Endodermal cell (in vitro differentiated cells): ENCODE measurements around the gene LCE1D. TPM values are rescaled to one million over a fixed set of nuclear protein-coding genes. Genes with fewer than 3 reads are reported as not detected.

ENCODE experiments used
- DNase-seq: peaks from one replicate; pipeline ENCODE4 v3.0.0-alpha.2; 2017
- H3K27ac ChIP-seq: 2 replicates; pipeline ENCODE4 v1.5.1; 2013; ENCODE audit warnings: mild to moderate bottlenecking, low read depth, low read length, moderate library complexity
- H3K27me3 ChIP-seq: 2 replicates; pipeline ENCODE4 v1.6.1; 2013; ENCODE audit warnings: mild to moderate bottlenecking, low read length, moderate library complexity; ENCODE audit not compliant: insufficient read depth, control insufficient read depth, poor library complexity, severe bottlenecking
- H3K36me3 ChIP-seq: 2 replicates; pipeline ENCODE4 v1.7.0; 2013; ENCODE audit warnings: mild to moderate bottlenecking, low read length, moderate library complexity; ENCODE audit not compliant: control insufficient read depth, insufficient read depth
- H3K4me1 ChIP-seq: one replicate; pipeline ENCODE4 v1.7.0; 2013; ENCODE audit warnings: low read length; ENCODE audit not compliant: control insufficient read depth, insufficient read depth
- H3K4me3 ChIP-seq: 2 replicates; pipeline ENCODE4 v1.5.1; 2013; ENCODE audit warnings: mild to moderate bottlenecking, low read length, moderate library complexity
- H3K9ac ChIP-seq: 2 replicates; pipeline ENCODE4 v1.6.1; 2013; ENCODE audit warnings: mild to moderate bottlenecking, low read length, moderate library complexity; ENCODE audit not compliant: poor library complexity, severe bottlenecking; ENCODE audit errors: extremely low read depth
- H3K9me3 ChIP-seq: 2 replicates; pipeline ENCODE4 v1.6.1; 2013; ENCODE audit warnings: mild to moderate bottlenecking, low read length, moderate library complexity; ENCODE audit not compliant: control insufficient read depth
- H3K27ac Mint-ChIP-seq: 2 replicates; pipeline ENCODE4 v1.8.0; 2020; ENCODE audit warnings: mixed read lengths
- H3K27me3 Mint-ChIP-seq: 2 replicates; pipeline ENCODE4 v1.8.0; 2021; ENCODE audit warnings: mild to moderate bottlenecking, mixed read lengths; ENCODE audit not compliant: insufficient read depth
- H3K36me3 Mint-ChIP-seq: 2 replicates; pipeline ENCODE4 v1.8.0; 2020; ENCODE audit warnings: low read depth, mixed read lengths
- H3K4me1 Mint-ChIP-seq: 2 replicates; pipeline ENCODE4 v1.8.0; 2020; ENCODE audit warnings: mixed read lengths
- H3K4me3 Mint-ChIP-seq: 2 replicates; pipeline ENCODE4 v1.8.0; 2020; ENCODE audit warnings: mild to moderate bottlenecking, moderate library complexity, mixed read lengths
- H3K9me3 Mint-ChIP-seq: 2 replicates; pipeline ENCODE4 v1.8.0; 2020; ENCODE audit warnings: mild to moderate bottlenecking, mixed read lengths
- WGBS, 2 experiments: methylation state at CpG; one replicate each; pipeline versions ENCODE4 v1.1.5 to v1.1.7; 2013; ENCODE audit warnings: missing lambda C conversion rate in 2 of 2, mixed read lengths in 1 of 2; ENCODE audit not compliant: insufficient coverage in 1 of 2, insufficient read length in 1 of 2; 5-methylcytosine and 5-hydroxymethylcytosine counted together
- total RNA-seq, 2 donors: library from RNA; stranded (reverse); fragmentation: NEBNext Ultra II Directional in 1 of 2; extraction: Animal tissue kit (Norgen Biotek cat#: 25700) in 1 of 2; gene quantifications; 2 replicates in 1 of 2; 3 replicates in 1 of 2; pipeline ENCODE4 v1.2.1, GENCODE V29; 2021
- TF ChIP-seq, protein P1 (sequence below): fragments of 200-600 bp; sonication (generic); conservative IDR thresholded peaks from 2 replicates; pipeline ENCODE4 v1.5.0; 2021; ENCODE audit warnings: antibody characterized with exemption, mild to moderate bottlenecking

LCE1D gene
- total RNA-seq, 2 donors from 2014 or later, result not detected

DNA sequence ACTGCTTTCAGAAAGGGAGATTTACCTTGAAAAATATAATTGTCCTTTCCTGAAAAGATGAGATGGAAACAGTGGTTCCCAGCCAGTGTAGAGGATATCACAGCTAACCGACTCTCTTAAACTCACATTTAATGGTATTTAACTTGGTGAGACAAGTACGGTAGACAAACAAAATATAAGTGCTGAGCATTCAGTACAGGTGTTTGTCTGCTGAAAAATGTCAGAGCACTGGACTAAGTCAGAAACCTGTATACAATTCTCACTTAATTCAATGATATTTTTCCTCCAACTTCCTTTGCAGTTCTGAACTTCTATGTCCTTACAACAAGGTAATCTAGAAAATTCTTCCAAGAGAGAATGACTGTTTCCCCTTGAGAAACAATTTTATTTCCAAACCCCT is 15.2 kb downstream of the LCE1D start, which contains the start of gene LCE1B:
Gene LCE1B (plus strand): TSS at position 301 of the 400 bp plus-strand sequence. CDS start 476 bp downstream, outside the sequence.
- Histone ChIP-seq H3K27me3 (no peaks in the 10 kb centered on the region), H3K36me3 (no peaks in the 10 kb centered on the region), H3K4me3 (no peak within 1 kb of the TSS), H3K9me3 (peaks cover 74% of the 10 kb centered on the region), H3K27ac (no peak within 1 kb of the TSS), H3K9ac (no peak within 1 kb of the TSS), H3K4me1 (no peaks in the 10 kb centered on the region)
- Mint-ChIP-seq H3K27ac (no peak within 1 kb of the TSS), H3K27me3 (no peaks in the 10 kb centered on the region), H3K4me1 (no peaks in the 10 kb centered on the region), H3K36me3 (no peaks in the 10 kb centered on the region), H3K9me3 (peaks cover 80% of the 10 kb centered on the region), H3K4me3 (no peak within 1 kb of the TSS)
- 88 to 89% methylated on average over 2 of the region's 2 CpGs for WGBS, 2 experiments
- no peak for DNase-seq
- TF ChIP-seq, protein P1, sequence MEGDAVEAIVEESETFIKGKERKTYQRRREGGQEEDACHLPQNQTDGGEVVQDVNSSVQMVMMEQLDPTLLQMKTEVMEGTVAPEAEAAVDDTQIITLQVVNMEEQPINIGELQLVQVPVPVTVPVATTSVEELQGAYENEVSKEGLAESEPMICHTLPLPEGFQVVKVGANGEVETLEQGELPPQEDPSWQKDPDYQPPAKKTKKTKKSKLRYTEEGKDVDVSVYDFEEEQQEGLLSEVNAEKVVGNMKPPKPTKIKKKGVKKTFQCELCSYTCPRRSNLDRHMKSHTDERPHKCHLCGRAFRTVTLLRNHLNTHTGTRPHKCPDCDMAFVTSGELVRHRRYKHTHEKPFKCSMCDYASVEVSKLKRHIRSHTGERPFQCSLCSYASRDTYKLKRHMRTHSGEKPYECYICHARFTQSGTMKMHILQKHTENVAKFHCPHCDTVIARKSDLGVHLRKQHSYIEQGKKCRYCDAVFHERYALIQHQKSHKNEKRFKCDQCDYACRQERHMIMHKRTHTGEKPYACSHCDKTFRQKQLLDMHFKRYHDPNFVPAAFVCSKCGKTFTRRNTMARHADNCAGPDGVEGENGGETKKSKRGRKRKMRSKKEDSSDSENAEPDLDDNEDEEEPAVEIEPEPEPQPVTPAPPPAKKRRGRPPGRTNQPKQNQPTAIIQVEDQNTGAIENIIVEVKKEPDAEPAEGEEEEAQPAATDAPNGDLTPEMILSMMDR, result no peak

DNA sequence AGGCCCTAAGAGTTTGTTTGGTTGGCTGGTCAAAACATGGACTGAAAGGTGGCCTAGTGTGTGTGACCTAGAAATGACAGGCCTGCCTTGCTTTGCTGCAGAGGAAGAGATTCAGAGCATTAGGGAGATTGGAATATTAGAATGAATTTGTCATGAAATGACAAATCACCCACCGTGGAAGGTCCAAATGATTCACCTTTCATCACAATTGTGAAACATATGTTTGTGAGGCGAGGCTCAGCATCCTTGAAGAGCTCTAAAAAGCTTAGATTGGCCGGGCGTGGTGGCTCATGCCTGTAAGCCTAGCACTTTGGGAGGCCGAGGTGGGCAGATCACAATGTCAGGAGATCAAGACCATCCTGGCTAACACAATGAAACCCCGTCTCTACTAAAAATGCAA is 20.8 kb downstream of the LCE1D start:
- TF ChIP-seq, protein P1, result no peak
- H3K27me3 ChIP-seq, result no peaks in the 10 kb centered on the region
- no peaks in the 10 kb centered on the region for H3K36me3 ChIP-seq
- Mint-ChIP-seq H3K4me1 (no peaks in the 10 kb centered on the region), H3K4me3 (no peak overlapping the region), H3K36me3 (peaks cover 2% of the 10 kb centered on the region), H3K27ac (no peak overlapping the region), H3K9me3 (peaks cover 77% of the 10 kb centered on the region), H3K27me3 (no peaks in the 10 kb centered on the region)
- no peak overlapping the region for H3K9ac ChIP-seq
- no peaks in the 10 kb centered on the region for H3K4me1 ChIP-seq
- no peak overlapping the region for H3K27ac ChIP-seq
- no peak for DNase-seq
- H3K4me3 ChIP-seq, result no peak overlapping the region
- peaks cover 73% of the 10 kb centered on the region for H3K9me3 ChIP-seq
- WGBS, 2 experiments, result 72 to 79% methylated on average over 6 of the region's 6 CpGs

DNA sequence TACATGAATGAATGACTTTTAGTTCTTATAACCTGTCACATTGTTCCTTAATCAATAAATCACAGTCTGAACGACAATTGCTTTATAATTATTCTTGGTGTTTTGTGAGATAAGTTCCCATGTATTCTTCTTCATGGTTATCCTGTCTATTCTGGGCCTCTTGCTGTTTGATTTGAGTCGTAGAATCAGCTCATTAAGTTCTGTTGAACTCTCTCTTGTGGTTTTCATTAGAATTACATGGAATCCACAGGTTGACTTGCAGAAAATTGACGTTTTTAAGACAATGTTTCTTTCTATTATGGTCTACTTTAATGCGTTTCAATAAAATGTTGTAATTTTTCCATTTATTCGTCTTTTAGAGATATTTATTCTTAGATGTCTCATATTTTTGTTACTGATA is 26.8 kb downstream of the LCE1D start:
- TF ChIP-seq, protein P1, result no peak
- H3K9me3 ChIP-seq, result peaks cover 66% of the 10 kb centered on the region
- H3K27me3 ChIP-seq, result no peaks in the 10 kb centered on the region
- Mint-ChIP-seq H3K27me3 (no peaks in the 10 kb centered on the region), H3K4me1 (no peaks in the 10 kb centered on the region), H3K27ac (no peak overlapping the region), H3K9me3 (peaks cover 65% of the 10 kb centered on the region), H3K4me3 (no peak overlapping the region), H3K36me3 (peaks cover 2% of the 10 kb centered on the region)
- no peak overlapping the region for H3K4me3 ChIP-seq
- WGBS, 2 experiments, result 29 to 37% methylated on average over 2 to 4 of the region's 5 CpGs
- H3K36me3 ChIP-seq, result no peaks in the 10 kb centered on the region
- no peaks in the 10 kb centered on the region for H3K4me1 ChIP-seq
- no peak for DNase-seq
- H3K27ac ChIP-seq, result no peak overlapping the region
- H3K9ac ChIP-seq, result no peak overlapping the region
